Stimulated activated CD8-positive, alpha-beta memory T cell treated with anti-CD3 and anti-CD28 coated beads, Interleukin-7, amount 100 ng/mL, for 48 hours (primary cell): ENCODE data around the gene BAHCC1.
A peak's percentile ranks its signal among the peaks of the same experiment; 100 is the strongest.

Source experiments
- DNase-seq, 2 donors: peaks; one replicate each; pipeline ENCODE4 v3.0.0-alpha.2; 2020; ENCODE audit warnings: low read depth in 1 of 2; ENCODE audit errors: extremely low read depth in 1 of 2

The BAHCC1 gene

DNA sequence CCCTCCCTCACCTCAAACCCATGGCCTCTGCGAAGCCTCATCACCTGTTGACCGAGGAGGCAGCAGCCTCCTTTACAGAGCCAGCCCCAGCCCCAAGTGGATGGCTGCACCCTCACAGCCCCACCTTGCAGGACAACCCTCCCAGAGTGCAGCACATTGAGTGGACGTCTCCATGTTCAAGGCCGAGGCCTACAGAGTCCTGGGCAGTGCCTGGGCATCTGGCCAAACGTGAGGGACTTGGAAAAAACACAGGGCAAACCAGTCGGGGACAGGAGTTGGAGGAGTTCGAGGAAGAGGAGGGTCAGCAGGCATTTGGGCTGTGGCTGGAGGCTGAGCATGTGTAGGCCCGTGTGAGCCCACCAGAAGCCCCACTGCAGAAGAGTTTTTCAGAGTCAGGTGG, 77.8 kb downstream of the BAHCC1 start:
- DNase-seq: no peak

DNA sequence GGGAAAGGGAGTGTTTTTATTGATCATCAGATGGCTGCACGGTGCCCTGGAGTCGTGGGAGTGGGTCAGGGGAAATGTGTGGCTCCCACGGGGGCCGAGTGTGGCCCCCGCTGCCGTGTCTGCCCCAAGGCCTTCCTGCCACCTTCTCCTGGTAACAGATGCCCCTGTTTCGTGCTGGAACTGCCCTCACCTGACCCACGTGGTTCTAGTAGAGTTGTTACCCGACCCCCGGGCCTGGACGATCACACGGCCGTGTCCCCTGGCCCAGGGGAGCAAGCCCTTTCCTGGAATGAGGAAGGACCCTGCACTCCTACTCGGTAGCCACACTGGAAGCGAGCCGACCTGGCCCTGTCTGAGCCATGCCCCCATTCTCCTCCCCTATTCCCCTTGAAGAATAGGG, 79.7 kb downstream of the BAHCC1 start:
- no peak for DNase-seq

- DNase-seq: no peak
Observed at GRCh38 chr17:81476097-81476496, 80.8 kb downstream of the BAHCC1 start.

DNA sequence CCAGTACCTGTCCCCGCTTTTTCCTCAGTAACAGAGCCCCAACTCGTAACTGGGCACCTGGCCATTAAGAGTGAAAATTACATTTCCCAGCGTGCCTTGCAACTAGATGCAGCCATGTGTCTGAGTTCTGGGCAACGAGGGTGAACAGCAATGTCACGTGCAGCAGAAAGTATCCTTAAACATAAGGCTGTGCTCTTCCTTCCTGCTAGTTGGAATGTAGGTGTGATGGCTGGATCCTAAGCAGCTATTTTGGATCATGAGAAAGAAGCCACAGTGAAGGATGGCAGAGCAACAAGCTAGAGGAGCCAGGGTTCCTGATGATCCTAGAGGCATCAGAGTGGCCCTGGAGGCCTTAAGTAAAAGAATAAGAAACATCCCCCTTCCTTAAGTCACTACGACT, 81.4 kb downstream of the BAHCC1 start:
- no peak for DNase-seq

DNA sequence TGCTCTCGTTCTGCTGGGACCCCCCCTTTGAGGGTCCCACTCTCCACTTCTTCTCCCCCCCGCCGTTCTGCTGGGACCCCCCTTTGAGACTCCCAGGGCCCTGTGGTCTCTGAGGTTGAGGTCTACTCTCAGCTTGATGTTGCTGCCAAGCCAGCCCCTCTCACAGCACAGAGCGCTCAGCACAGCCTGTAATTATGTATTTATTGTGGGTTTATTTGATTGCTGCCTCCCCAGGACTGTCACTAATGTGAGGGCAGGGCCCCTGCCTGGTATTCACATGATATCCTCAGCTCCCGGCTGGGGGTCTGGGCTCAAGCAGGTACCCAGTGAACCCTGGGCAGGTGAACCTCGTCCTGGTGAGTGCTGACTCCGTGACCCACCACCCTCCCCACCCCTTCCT, 81.9 kb downstream of the BAHCC1 start:
- no peak for DNase-seq

GRCh38 chr17:81478119-81478518, 82.9 kb downstream of the BAHCC1 start:
- DNase-seq: no peak

- DNase-seq: no peak
Observed at GRCh38 chr17:81479175-81480071, 84.2 kb downstream of the BAHCC1 start.

DNA sequence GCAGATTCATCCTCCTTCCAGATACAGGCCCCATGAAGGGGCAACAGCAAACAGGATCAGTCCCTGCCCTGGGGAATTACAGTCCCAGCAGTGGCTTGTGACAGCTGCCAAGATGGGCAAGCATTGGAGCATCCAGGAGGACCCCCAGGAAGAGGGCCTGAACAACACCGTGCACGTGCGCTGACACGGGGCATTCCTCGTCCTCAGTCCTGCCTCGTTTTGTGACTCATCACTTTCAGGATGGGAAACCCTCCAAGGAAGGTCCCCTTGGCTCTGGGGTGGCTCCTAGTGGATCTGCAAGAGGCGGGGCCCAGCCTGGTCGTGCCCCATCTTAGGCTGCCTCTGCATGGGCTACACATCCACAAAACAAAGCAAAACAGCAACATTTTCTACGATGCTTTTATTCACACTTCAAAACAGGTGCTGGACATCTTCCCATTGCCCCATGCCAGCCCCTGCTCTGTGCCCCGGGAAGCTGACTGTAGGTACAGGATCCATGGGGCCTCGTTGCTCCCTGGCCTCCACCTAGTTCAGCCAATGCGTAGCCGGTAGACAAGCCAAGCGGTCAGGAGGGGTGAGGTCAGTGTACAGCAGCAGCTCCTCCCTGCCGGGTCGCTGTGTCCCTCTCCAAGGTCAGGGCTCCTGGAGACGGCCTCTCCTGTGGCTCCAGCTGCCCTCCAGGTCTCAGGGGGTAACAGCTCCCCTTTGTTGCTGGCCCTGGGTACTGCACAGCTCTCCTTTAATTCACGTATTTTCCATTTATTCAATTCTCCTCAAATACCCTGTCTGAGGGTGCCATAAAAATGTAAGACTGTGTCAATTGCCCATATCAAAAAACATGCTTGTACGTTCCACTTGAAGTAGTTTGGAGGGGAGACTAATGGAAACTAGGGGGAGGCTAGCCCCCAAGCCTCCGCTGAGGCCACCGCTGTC, 85.1 kb downstream of the BAHCC1 start:
- DNase-seq: no peak

DNA sequence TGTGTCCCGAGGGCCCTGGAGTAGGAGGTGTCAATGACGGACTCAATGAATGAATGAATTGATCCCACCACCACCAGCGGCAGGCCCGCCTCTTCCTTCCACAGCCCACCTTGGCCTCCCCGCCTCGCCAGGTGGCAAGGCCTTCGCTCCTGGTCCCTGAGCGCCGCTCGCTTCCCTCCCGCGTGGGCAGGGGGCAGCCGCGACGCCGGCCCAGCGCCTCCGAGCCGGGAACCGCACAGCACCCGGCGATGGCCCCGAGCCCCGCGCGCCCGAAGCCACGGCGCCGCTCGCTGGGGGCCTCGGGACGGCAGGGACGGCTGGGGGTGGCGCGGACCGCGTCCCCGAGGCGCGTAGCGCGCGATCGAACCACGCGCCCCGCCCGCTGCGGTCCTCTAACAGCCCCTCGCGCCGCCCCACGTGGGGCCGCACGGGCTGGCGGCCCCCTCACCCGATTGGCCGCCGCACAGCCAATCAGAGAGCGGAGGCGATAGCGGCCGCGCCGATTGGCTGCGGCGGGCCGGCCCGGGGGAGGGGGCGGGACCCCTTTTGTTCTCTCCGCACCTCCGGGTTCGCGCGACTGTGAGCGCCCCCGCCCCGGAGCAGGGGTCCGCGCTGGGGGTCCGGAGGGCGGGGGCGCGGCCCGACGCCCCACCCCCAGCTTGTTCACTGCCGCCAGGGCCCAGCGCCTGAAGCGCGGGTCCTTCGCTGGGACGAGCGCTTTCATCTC, 86.0 kb downstream of the BAHCC1 start:
- DNase-seq: no peak

DNA sequence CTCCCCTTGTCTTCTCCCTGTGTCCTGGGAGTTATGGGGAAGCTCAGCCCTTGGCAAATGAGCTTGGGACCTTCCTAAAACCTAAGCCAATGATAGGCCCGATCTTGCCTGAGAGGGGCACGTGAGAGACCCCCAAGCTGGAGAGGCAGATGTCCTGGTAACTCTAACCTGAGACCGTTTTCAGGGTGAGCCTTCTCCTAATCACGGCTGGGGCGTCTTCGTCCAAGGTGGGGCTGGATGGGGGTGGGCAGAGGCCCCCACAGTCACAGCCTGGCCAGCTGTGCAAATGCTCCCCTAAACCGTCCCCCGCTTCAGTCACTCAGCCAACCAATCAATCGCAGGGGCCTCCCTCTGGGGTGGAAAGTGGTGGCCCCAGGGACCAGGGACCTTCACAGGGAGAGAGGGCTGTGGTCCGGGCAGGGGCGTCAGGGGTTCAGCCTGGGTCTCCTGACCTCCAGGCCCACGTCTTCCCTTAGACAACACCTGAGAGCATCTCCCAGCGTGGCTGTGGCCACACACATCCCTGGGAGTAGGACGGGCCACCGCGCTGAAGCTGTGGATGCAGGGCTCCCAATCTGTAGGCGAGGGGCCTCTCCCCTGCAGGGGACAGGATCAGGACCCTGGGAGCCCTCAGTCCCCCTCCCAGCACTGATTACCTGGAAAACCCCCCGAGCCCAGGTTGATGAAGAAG, 86.7 kb downstream of the BAHCC1 start:
- no peak for DNase-seq

- no peak for DNase-seq
Observed at GRCh38 chr17:81482673-81483072, 87.4 kb downstream of the BAHCC1 start.

- DNase-seq: no peak
Observed at GRCh38 chr17:81483085-81483861, 88.0 kb downstream of the BAHCC1 start.

- DNase-seq: no peak
Observed at GRCh38 chr17:81483862-81484194, 88.6 kb downstream of the BAHCC1 start.

DNA sequence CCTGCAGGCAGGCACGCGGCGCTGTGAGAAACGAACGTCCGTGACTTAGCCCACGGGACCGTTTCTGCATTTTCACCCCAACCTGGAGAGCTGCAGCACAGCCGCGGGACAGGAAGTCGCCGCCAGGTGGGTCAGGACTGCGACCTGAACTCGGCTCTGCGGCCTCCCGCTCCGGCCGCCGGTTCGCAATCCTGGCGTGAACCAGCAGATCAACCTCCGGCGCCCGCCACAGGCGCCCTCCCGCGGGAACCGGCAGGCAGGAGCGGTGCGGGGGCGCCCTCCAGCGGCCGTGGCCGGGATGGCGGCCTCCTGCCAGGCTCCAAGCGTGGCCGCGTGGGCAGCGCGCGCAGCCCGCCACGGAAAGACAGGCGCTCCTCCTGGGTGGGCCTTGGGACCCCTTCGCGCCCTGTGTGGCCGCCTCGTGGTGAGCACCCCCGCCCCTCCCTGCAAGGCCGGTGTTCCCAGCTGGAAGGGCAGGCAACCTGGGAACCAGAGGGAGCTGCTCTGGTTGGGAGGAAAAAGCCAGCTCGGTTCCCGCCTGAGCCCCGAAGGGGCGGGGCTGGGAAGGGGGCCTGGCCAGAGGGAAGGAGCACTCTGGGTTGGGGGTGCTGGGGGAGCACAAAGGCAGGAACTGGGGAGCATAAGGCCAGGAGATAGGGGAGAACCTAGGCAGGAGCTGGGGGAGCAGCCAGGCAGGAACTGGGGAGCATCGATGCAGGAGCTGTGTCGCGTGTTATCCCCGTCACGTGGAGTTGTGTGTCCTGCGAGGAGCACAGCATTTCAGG, 89.1 kb downstream of the BAHCC1 start:
- DNase-seq: peak; percentile 76 to 78

DNA sequence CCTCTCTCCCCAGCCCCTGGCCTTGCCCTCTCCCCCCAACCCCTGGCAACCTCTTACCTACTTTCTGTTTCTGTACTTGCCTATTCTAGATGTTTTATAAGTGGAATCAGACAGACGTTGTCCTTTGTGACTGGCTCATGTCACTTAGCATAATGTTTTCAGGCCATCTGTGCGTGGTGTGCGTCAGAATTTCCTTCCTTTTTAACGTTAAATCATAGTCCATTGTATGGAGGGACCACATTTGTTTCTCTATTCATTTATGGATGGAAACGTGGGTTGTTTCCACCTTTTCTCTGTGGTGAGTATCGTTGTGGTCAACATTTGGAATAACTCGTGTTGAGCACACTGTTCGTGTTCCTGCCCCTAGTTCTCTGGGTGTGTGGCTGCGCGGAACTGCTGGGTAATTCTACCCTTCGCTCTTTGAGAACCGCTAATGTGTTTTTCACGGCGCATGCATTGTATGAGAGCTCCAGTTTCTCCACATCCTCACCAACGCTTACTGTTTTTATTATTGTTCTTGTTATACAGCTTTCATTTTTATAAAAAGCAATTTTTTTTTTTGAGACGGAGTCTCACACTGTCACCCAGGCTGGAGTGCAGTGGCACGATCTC, 91.0 kb downstream of the BAHCC1 start:
- no peak for DNase-seq

- DNase-seq: no peak
Observed at GRCh38 chr17:81487089-81487486, 91.8 kb downstream of the BAHCC1 start.

DNA sequence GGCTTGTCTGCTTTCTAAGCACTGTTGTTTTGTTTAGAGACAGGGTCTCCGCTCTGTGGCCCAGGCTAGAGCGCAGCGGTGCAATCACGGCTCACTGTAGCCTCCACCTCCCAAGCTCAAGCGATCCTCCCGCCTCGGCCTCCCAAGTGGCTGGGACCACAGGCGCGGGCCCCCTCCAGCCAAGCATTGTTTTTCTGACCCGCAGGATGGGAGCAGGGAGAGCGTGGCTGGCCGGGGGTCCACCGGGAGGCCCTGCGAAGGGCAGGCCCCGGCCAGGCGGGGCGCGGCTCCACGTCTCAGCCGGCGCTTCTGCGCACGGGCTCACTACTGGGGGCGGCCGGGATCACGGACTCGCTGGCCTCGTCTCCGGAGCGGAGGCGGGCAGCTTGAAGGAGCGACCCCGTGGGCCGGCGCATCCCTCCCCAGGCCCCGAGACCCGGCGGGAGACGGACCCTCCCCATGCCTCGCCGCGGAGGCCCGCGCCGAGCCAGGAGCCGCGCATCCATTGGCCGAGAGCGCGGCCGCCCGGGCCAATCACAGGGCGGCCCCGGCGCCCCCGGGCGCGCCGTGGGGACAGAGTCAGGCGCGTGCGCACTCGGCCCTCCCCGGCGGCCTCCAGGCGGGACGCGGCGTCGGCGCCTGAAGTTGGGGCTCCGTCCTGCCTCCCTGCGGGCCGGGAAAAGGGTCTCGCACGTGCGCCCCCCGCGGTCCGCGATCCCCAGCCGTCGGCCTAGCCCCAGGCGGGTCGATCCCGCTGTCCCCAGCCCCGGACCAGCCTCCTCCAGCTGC, 92.4 kb downstream of the BAHCC1 start:
- DNase-seq: peak; percentile 59 to 60
